Measurements from ENCODE around the gene COL4A2. TPM values are rescaled to one million over a fixed set of nuclear protein-coding genes. Genes with fewer than 3 reads are reported as not detected.

The COL4A2 gene
- total RNA-seq, 4 donors from 2014 or later, result 419 to 931 (median 555) TPM

DNA sequence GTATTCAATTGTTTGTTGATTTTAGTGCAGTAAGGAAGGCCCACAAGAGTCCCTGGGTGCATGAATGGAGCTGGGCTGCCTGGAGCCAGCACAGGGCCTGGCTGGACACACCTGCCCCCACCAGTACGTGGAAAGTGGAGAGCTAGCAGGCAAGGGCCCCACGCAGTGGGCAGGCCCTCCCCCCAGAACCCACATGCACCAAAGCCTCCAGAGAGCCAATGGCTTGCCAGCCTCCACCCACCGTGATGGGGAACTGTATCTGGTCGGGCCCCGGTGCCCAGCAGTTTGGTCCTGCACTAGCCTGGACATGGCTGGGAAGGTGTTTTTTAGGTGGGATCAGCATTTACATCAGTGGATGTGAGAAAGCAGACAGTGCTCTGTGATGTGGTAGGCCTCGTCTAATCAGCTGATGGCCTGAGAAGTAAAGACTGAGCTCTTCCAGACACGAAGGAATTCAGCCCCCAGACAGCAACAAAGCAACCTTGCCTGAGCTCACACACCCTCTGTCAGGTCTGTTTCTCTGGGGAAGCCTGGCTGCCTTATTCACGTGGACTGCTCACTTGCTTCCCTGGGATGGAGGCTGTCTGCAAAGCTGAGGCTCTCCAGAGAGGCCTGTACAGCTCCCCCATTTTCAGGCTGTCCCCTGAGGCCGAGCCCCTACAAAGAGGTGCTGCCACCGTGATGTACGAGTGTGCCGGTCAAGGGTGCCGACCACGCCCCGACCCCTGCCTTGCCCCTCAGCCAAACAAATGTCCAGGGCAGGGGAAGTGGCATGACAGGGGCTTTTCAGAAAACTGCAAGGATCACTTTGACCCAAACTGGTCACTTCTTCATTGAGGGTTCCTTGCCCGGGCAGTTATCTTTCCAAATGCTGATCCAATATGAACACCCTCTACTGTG lies 226.9 kb downstream of the COL4A2 start:
- Histone ChIP-seq H3K27ac (replicated peaks in 1 of 4) (no peak overlapping the region), H3K4me3 (no peak overlapping the region), H3K27me3 (no peaks in the 10 kb centered on the region), H3K9me3 (no peaks in the 10 kb centered on the region), H3K4me1 (peaks cover 5 to 30% (median 12%) of the 10 kb centered on the region in 4 donors), H3K36me3 (no peaks in the 10 kb centered on the region)
- no peak for TF ChIP-seq EP300 (IDR thresholded peaks at IDR 0.05)
- TF ChIP-seq POLR2A (IDR thresholded peaks at IDR 0.05; ENCODE audit: low read depth), result no peak
- no peak for TF ChIP-seq POLR2AphosphoS5 (IDR thresholded peaks at IDR 0.05)
- TF ChIP-seq, protein P1, sequence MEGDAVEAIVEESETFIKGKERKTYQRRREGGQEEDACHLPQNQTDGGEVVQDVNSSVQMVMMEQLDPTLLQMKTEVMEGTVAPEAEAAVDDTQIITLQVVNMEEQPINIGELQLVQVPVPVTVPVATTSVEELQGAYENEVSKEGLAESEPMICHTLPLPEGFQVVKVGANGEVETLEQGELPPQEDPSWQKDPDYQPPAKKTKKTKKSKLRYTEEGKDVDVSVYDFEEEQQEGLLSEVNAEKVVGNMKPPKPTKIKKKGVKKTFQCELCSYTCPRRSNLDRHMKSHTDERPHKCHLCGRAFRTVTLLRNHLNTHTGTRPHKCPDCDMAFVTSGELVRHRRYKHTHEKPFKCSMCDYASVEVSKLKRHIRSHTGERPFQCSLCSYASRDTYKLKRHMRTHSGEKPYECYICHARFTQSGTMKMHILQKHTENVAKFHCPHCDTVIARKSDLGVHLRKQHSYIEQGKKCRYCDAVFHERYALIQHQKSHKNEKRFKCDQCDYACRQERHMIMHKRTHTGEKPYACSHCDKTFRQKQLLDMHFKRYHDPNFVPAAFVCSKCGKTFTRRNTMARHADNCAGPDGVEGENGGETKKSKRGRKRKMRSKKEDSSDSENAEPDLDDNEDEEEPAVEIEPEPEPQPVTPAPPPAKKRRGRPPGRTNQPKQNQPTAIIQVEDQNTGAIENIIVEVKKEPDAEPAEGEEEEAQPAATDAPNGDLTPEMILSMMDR (IDR thresholded peaks at IDR 0.05), result no peak
- intact Hi-C loops (cut with DNase I), result no loop called here
- DNase-seq (ENCODE audit: extremely low spot score), result no peak
- 85% methylated on average over 14 of the region's 16 CpGs for WGBS

DNA sequence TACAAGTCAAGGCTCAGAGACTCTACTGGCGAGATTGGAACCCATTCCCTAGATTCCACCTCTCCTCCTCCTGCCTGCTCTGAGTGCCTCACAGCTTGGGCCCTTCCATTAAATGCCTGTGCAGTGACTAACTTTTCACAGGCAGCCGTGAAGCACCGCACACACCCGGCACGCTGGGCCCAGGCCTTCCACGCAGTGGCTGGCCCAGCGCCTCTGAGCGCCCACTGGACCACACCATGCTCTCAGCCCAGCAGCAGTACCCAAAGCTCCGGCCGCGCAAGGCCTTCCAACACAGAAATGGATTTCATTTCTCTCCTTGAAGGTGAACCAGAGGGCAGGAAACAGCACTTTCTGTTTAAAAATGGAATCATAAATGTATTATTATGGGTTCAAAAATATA lies 228.4 kb downstream of the COL4A2 start:
- over 99% methylated on average over 11 of the region's 11 CpGs for WGBS
- Histone ChIP-seq H3K27me3 (no peaks in the 10 kb centered on the region), H3K27ac (replicated peaks in 1 of 4) (peak overlapping the region in 2 of 4 donors; percentile 1 to 12), H3K36me3 (no peaks in the 10 kb centered on the region), H3K9me3 (no peaks in the 10 kb centered on the region), H3K4me3 (no peak overlapping the region), H3K4me1 (peaks cover 16 to 40% (median 24%) of the 10 kb centered on the region in 4 donors)
- intact Hi-C loops (cut with DNase I), result no loop called here
- no peak for DNase-seq (ENCODE audit: extremely low spot score)
- TF ChIP-seq POLR2AphosphoS5 (IDR thresholded peaks at IDR 0.05), result no peak
- TF ChIP-seq, protein P1 (IDR thresholded peaks at IDR 0.05), result no peak
- no peak for TF ChIP-seq POLR2A (IDR thresholded peaks at IDR 0.05; ENCODE audit: low read depth)

DNA sequence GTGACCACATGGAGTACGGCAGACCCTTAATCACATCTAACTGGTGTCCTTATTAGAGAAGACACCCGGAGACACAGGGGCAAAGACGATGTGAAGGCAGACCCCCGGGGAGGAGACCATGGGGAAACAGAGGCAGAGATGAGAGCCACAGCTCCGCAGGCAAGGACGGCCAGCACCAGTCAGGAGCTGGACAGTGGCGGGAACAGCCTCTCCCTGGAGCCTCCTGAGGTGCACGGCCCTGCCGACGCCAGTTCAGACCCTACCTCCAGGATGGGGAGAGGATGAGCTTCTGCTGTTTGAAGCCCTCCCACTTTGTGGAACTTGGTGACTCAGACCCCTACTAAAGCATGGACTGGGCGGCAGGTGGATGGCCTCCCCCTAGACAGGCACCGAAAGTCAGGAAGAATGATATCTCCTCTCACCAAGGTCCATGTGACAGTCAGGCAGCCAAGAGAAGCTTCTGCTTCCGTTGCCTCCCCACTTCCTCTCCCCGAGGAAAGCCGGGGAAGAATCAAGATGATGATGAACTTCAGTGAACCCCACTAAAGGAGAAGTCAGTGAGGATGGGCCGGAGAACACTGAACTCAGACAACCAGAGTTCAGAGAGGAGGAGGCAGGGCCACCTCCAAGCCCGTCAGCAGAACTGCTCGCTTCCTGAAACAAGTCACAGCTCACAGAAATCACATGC lies 229.1 kb downstream of the COL4A2 start:
- Histone ChIP-seq H3K27me3 (no peaks in the 10 kb centered on the region), H3K9me3 (no peaks in the 10 kb centered on the region), H3K4me3 (no peak overlapping the region), H3K36me3 (no peaks in the 10 kb centered on the region), H3K27ac (replicated peaks in 1 of 4) (peak overlapping the region in 3 of 4 donors; percentile 1 to 35 (median 12)), H3K4me1 (peaks cover 22 to 47% (median 30%) of the 10 kb centered on the region in 4 donors)
- DNase-seq (ENCODE audit: extremely low spot score), result no peak
- TF ChIP-seq EP300 (IDR thresholded peaks at IDR 0.05) (no peak), POLR2AphosphoS5 (IDR thresholded peaks at IDR 0.05) (peak; percentile 13 to 21)
- intact Hi-C loops (cut with DNase I), result no loop called here
- 84% methylated on average over 18 of the region's 18 CpGs for WGBS

DNA sequence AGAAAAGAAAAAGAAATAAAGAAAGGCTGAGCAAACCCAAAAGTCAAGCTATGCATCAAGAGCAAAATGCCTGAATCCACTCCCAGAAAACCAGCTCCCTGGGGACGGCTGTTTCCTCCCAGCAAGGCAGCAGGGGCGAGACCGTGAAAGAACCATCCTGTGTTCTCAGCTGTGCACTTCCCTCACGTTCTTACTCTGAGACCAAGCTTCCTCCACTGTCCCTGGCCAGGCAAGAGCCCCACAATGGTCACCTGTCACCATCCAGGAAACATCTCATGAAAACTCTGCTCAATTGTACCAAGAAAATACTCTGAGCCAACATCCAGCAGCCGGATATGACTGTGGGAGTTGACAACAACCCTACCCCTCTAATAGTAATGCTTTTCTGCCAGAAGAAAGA lies 231.5 kb downstream of the COL4A2 start:
- Histone ChIP-seq H3K4me3 (no peak overlapping the region), H3K27me3 (no peaks in the 10 kb centered on the region), H3K4me1 (peaks cover 44 to 63% (median 48%) of the 10 kb centered on the region in 4 donors), H3K27ac (replicated peaks in 1 of 4) (peak overlapping the region in 2 of 4 donors; percentile 4 to 15), H3K36me3 (no peaks in the 10 kb centered on the region), H3K9me3 (no peaks in the 10 kb centered on the region)
- TF ChIP-seq, protein P1 (IDR thresholded peaks at IDR 0.05), result no peak
- TF ChIP-seq POLR2A (IDR thresholded peaks at IDR 0.05; ENCODE audit: low read depth) (no peak), POLR2AphosphoS5 (IDR thresholded peaks at IDR 0.05) (peak; percentile 25 to 31), EP300 (IDR thresholded peaks at IDR 0.05) (no peak)
- DNase-seq (ENCODE audit: extremely low spot score), result no peak
- intact Hi-C loops (cut with DNase I), result no loop called here
- WGBS, result 32% methylated on average over 5 of the region's 5 CpGs

DNA sequence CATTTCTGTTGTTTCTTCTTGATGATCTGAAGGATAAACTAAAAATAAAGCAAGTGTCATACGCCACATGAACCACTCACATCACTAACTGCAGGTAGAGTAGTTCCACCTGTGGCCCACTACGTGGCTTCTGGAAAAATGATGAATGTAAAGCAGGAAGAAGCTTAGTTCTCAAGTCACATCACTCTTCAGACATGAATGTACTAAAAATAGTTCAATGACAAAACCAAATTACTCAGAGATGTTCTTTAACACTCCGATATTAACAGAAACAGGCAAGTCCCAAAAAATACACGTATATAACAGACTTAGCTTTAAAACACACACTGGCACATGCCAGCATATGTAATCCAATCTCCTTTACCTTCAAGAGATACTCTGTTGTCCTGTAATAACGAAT lies 232.8 kb downstream of the COL4A2 start:
- Histone ChIP-seq H3K9me3 (no peaks in the 10 kb centered on the region), H3K4me1 (peaks cover 44 to 59% (median 48%) of the 10 kb centered on the region in 4 donors), H3K4me3 (no peak overlapping the region), H3K36me3 (no peaks in the 10 kb centered on the region), H3K27me3 (no peaks in the 10 kb centered on the region), H3K27ac (replicated peaks in 1 of 4) (peak overlapping the region; percentile 7 to 76 (median 43))
- no peak for DNase-seq (ENCODE audit: extremely low spot score)
- WGBS, result 65% methylated on average over 5 of the region's 5 CpGs
- TF ChIP-seq, protein P1 (IDR thresholded peaks at IDR 0.05), result no peak
- TF ChIP-seq POLR2A (IDR thresholded peaks at IDR 0.05; ENCODE audit: low read depth) (no peak), EP300 (IDR thresholded peaks at IDR 0.05) (no peak), POLR2AphosphoS5 (IDR thresholded peaks at IDR 0.05) (no peak)
- intact Hi-C loops (cut with DNase I), result no loop called here

Measured in esophagus muscularis mucosa (tissue), 4 donors.